GM21367 (cell line): Measurements from ENCODE around the gene TNFRSF18.
A peak's percentile ranks its signal among the peaks of the same experiment; 100 is the strongest.

Experiments
- ATAC-seq: cut with Tn5 transposase; IDR thresholded peaks from one replicate; pipeline ENCODE4 v1.9.1; 2021; ENCODE audit not compliant: unreplicated experiment

TNFRSF18 gene

GRCh38 chr1:1240822-1241587 lies 34.6 kb upstream of the TNFRSF18 start:
- ATAC-seq: no peak

- ATAC-seq: no peak
These were observed 33.9 kb upstream of the TNFRSF18 start for GRCh38 chr1:1240348-1240732.

- ATAC-seq: no peak
These were observed 33.4 kb upstream of the TNFRSF18 start for GRCh38 chr1:1239614-1240347.

GRCh38 chr1:1239227-1239613 lies 32.8 kb upstream of the TNFRSF18 start:
- ATAC-seq: no peak

- no peak for ATAC-seq
These were observed 32.3 kb upstream of the TNFRSF18 start for GRCh38 chr1:1238702-1239178.

- ATAC-seq: no peak
These were observed 31.7 kb upstream of the TNFRSF18 start for GRCh38 chr1:1237874-1238701.

- no peak for ATAC-seq
These were observed 30.8 kb upstream of the TNFRSF18 start for GRCh38 chr1:1236945-1237873.

GRCh38 chr1:1236176-1236763 lies 29.9 kb upstream of the TNFRSF18 start:
- ATAC-seq: no peak

- ATAC-seq: no peak
These were observed 28.8 kb upstream of the TNFRSF18 start for GRCh38 chr1:1235016-1235744.

GRCh38 chr1:1234180-1234808 lies 27.9 kb upstream of the TNFRSF18 start:
- ATAC-seq: no peak

- ATAC-seq: no peak
These were observed 27.1 kb upstream of the TNFRSF18 start for GRCh38 chr1:1233567-1233892.

GRCh38 chr1:1232796-1233566 lies 26.6 kb upstream of the TNFRSF18 start:
- ATAC-seq: no peak

GRCh38 chr1:1232208-1232795 lies 25.9 kb upstream of the TNFRSF18 start, which contains the start of gene B3GALT6:
B3GALT6 (plus strand) TSS chr1:1232237; CDS start chr1:1232279, 42 bp downstream.
- ATAC-seq: no peak

- peak; percentile 75 for ATAC-seq
These were observed 25.2 kb upstream of the TNFRSF18 start, which contains the start of gene SDF4 for GRCh38 chr1:1231400-1232207. SDF4 (minus strand) TSS chr1:1232001; CDS start chr1:1228772, 3,229 bp downstream.

- ATAC-seq: no peak
These were observed 24.4 kb upstream of the TNFRSF18 start for GRCh38 chr1:1230656-1231399.

GRCh38 chr1:1229770-1230169 lies 23.4 kb upstream of the TNFRSF18 start:
- no peak for ATAC-seq
